DOHH2 (cell line): ENCODE data around the gene PHF24.

Source experiments
- CTCF ChIP-seq: fragments of 200-600 bp; sonication (generic); IDR thresholded peaks from one replicate; pipeline ENCODE4 v1.5.1; 2014; ENCODE audit warnings: antibody characterized with exemption, mild to moderate bottlenecking, low read depth, low read length; ENCODE audit not compliant: poor library complexity, severe bottlenecking
- EZH2phosphoT487 ChIP-seq: fragments of 200-600 bp; sonication (generic); IDR thresholded peaks from 2 replicates; pipeline ENCODE4 v1.6.1; 2017; ENCODE audit warnings: borderline replicate concordance, mild to moderate bottlenecking, antibody characterized with exemption, low read length, moderate library complexity, mixed read lengths

DNA sequence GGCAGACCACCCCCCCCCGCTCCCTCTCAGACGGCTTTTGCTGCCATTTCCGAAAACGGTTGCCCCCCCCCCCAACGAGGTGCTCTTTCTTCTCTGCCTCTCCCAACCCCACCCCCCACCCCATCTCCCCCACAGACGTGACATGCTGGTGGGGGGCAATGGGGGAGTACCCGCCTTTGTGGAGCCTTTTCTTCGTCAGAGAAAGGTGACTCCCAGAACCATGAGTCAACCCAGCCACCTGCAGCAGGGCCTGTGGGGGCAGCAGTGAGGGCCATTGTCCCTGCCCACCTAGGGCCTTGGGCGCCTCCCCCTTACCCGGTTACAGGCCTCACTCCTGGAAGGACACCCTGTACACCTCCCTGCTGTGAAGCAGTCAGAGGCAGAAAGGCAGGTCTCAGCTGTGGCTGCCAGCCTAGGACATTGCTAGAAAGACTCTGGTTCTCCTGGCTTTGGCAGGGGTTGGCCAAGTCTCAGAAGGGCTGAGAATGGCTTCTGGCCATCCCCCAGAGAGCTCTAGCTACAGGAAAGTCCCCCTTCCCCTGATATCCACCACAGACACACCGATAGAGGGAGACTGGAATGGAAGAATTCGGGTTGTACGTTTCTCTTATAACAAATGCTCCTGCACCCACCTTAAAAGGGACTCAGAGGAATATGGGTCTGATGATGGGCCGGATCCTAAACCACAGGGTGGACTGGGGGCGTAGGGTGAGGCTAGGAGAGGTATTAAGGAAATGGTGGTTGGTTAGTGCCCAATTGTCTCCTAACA, 33.7 kb downstream of the PHF24 start:
- TF ChIP-seq CTCF (no peak), EZH2phosphoT487 (no peak)
